K562 (cell line): ENCODE measurements around the gene MAP4K4.

ENCODE experiments used
- EZH2 ChIP-seq: IDR thresholded peaks from 2 replicates; pipeline ENCODE4 v1.6.1; 2012; ENCODE audit warnings: low read depth, mild to moderate bottlenecking, inconsistent platforms, low read length, borderline replicate concordance
- FOXA3 ChIP-seq, 2 experiments: fragments of 450-650 bp in 1 of 2; sonication (generic) in 1 of 2; formaldehyde crosslinking; IDR thresholded peaks in 1 of 2; conservative IDR thresholded peaks in 1 of 2; 2 replicates each; pipeline versions ENCODE4 v1.4.0 to v1.8.0; 2020 to 2022; ENCODE audit warnings: mild to moderate bottlenecking in 2 of 2, missing genetic modification reagents in 1 of 2
- TBP ChIP-seq: optimal IDR thresholded peaks from 2 replicates; pipeline ENCODE3; 2011; ENCODE audit warnings: low read depth, low read length, improper control_type of control experiment
- ZSCAN32 ChIP-seq: fragments of 450-650 bp; formaldehyde crosslinking; IDR thresholded peaks from 2 replicates; pipeline ENCODE4 v1.4.0; 2020; ENCODE audit warnings: mild to moderate bottlenecking, moderate library complexity

- TF ChIP-seq FOXA3 (CRISPR knock-in tag; conservative IDR thresholded peaks at IDR 0.05 in 1 of 2, IDR thresholded peaks at IDR 0.05 in 1 of 2) (no peak), EZH2 (no peak), TBP (no peak), ZSCAN32 (CRISPR knock-in tag) (no peak)
These were observed 160.7 kb downstream of the MAP4K4 start for GRCh38 chr2:101858246-101858645.
